ENCODE measurements around the gene PKD2.

Gene PKD2

GRCh38 chr4:88007304-88008121 is at the start of gene PKD2:
Gene PKD2, plus strand, starts transcription at chr4:88007635. Its CDS starts 99 bp downstream, at chr4:88007734.
- DNase-seq (ENCODE audit: low read depth, low spot score), result peak; percentile 49

GRCh38 chr4:87961993-87962392 is 45.4 kb upstream of the PKD2 start:
- DNase-seq (ENCODE audit: low read depth, low spot score), result no peak

- DNase-seq (ENCODE audit: low read depth, low spot score), result no peak
Measured at GRCh38 chr4:87962398-87963146, 44.9 kb upstream of the PKD2 start.

GRCh38 chr4:87965501-87965975 is 41.9 kb upstream of the PKD2 start:
- no peak for DNase-seq (ENCODE audit: low read depth, low spot score)

GRCh38 chr4:87966095-87966496 is 41.3 kb upstream of the PKD2 start:
- no peak for DNase-seq (ENCODE audit: low read depth, low spot score)

GRCh38 chr4:87967193-87967592 is 40.2 kb upstream of the PKD2 start:
- no peak for DNase-seq (ENCODE audit: low read depth, low spot score)

GRCh38 chr4:87970121-87970520 is 37.3 kb upstream of the PKD2 start:
- no peak for DNase-seq (ENCODE audit: low read depth, low spot score)

GRCh38 chr4:87971866-87972265 is 35.6 kb upstream of the PKD2 start:
- DNase-seq (ENCODE audit: low read depth, low spot score), result no peak

- peak; percentile 91 for DNase-seq (ENCODE audit: low read depth, low spot score)
Measured at GRCh38 chr4:87973283-87974169, 33.9 kb upstream of the PKD2 start.

- DNase-seq (ENCODE audit: low read depth, low spot score), result peak; percentile 58
Measured at GRCh38 chr4:87974856-87975462, 32.5 kb upstream of the PKD2 start.

GRCh38 chr4:87975466-87975865 is 32.0 kb upstream of the PKD2 start, which contains the start of gene SPP1:
Gene SPP1, plus strand, starts transcription at chr4:87975714. Its CDS starts 1,182 bp downstream, at chr4:87976896.
- DNase-seq (ENCODE audit: low read depth, low spot score), result peak; percentile 81

- DNase-seq (ENCODE audit: low read depth, low spot score), result no peak
Measured at GRCh38 chr4:87977521-87978278, 29.7 kb upstream of the PKD2 start.

GRCh38 chr4:87978681-87979080 is 28.8 kb upstream of the PKD2 start:
- DNase-seq (ENCODE audit: low read depth, low spot score), result no peak

- no peak for DNase-seq (ENCODE audit: low read depth, low spot score)
Measured at GRCh38 chr4:87979810-87980209, 27.6 kb upstream of the PKD2 start.

- no peak for DNase-seq (ENCODE audit: low read depth, low spot score)
Measured at GRCh38 chr4:87981486-87981885, 25.9 kb upstream of the PKD2 start.

- DNase-seq (ENCODE audit: low read depth, low spot score), result no peak
Measured at GRCh38 chr4:87982036-87982435, 25.4 kb upstream of the PKD2 start.

GRCh38 chr4:87982446-87983010 is 24.9 kb upstream of the PKD2 start:
- no peak for DNase-seq (ENCODE audit: low read depth, low spot score)

- DNase-seq (ENCODE audit: low read depth, low spot score), result no peak
Measured at GRCh38 chr4:87983996-87984395, 23.4 kb upstream of the PKD2 start.

- DNase-seq (ENCODE audit: low read depth, low spot score), result peak; percentile 74
Measured at GRCh38 chr4:87985097-87985886, 22.1 kb upstream of the PKD2 start.

Data from ELF-1 (cell line).